Neural progenitor cell (in vitro differentiated cells): ENCODE data around the gene RNF13. TPM values are rescaled to one million over a fixed set of nuclear protein-coding genes. Genes with fewer than 3 reads are reported as not detected.
"Not testable (repeated sequence)": the region's sequence is repeated elsewhere in the genome, so short reads cannot be mapped to it uniquely, and the experiment has no call there.

Experiments used
- DNase-seq: peaks from one replicate; pipeline ENCODE4 v3.0.0-alpha.2; 2016; ENCODE audit warnings: low spot score
- H2AFZ ChIP-seq: fragments of 200-600 bp; sonication (generic); replicated peaks from 2 replicates; pipeline ENCODE4 v1.6.1; 2016; ENCODE audit warnings: antibody characterized with exemption
- H3F3A ChIP-seq: fragments of 200-600 bp; sonication (generic); 2 replicates; pipeline ENCODE4 v1.6.1; 2016; ENCODE audit warnings: antibody characterized with exemption, low read depth
- H3K27ac ChIP-seq: fragments of 200-600 bp; sonication (generic); 2 replicates; pipeline ENCODE4 v1.5.1; 2016; ENCODE audit warnings: mild to moderate bottlenecking
- H3K27me3 ChIP-seq: fragments of 200-600 bp; sonication (generic); 2 replicates; pipeline ENCODE4 v1.6.1; 2016; ENCODE audit warnings: mild to moderate bottlenecking, moderate library complexity
- H3K36me3 ChIP-seq: fragments of 200-600 bp; sonication (generic); 2 replicates; pipeline ENCODE4 v1.5.1; 2016
- H3K4me1 ChIP-seq: fragments of 200-600 bp; sonication (generic); 2 replicates; pipeline ENCODE4 v1.6.1; 2016; ENCODE audit warnings: mixed run types
- H3K4me2 ChIP-seq: fragments of 200-600 bp; sonication (generic); 2 replicates; pipeline ENCODE4 v1.6.1; 2016
- H3K4me3 ChIP-seq: fragments of 200-600 bp; sonication (generic); 2 replicates; pipeline ENCODE4 v1.5.1; 2016
- H3K79me2 ChIP-seq: fragments of 200-600 bp; sonication (generic); 2 replicates; pipeline ENCODE4 v1.6.1; 2016; ENCODE audit warnings: low read depth
- H3K9ac ChIP-seq: fragments of 200-600 bp; sonication (generic); 2 replicates; pipeline ENCODE4 v1.6.1; 2016
- H3K9me3 ChIP-seq: fragments of 200-600 bp; sonication (generic); 2 replicates; pipeline ENCODE4 v1.5.1; 2016; ENCODE audit warnings: low read depth
- H4K20me1 ChIP-seq: fragments of 200-600 bp; sonication (generic); 2 replicates; pipeline ENCODE4 v1.6.1; 2016; ENCODE audit warnings: low read depth
- H3K27ac Mint-ChIP-seq: 3 replicates; pipeline ENCODE4 v1.8.0; 2021; ENCODE audit warnings: mixed read lengths
- H3K27me3 Mint-ChIP-seq: 2 replicates; pipeline ENCODE4 v1.8.0; 2022; ENCODE audit warnings: low read depth, mild to moderate bottlenecking, inconsistent platforms, moderate library complexity, mixed read lengths; ENCODE audit not compliant: insufficient read depth
- H3K36me3 Mint-ChIP-seq: 3 replicates; pipeline ENCODE4 v1.8.0; 2021; ENCODE audit warnings: mixed read lengths
- H3K4me1 Mint-ChIP-seq: 3 replicates; pipeline ENCODE4 v1.8.0; 2021; ENCODE audit warnings: mixed read lengths
- H3K4me3 Mint-ChIP-seq: 3 replicates; pipeline ENCODE4 v1.8.0; 2021; ENCODE audit warnings: mild to moderate bottlenecking, moderate library complexity, mixed read lengths
- H3K9me3 Mint-ChIP-seq: 3 replicates; pipeline ENCODE4 v1.8.0; 2020; ENCODE audit warnings: mixed read lengths
- EZH2 ChIP-seq: fragments of 200-600 bp; sonication (generic); IDR thresholded peaks from 2 replicates; pipeline ENCODE4 v1.6.1; 2017; ENCODE audit warnings: antibody characterized with exemption, mild to moderate bottlenecking, moderate library complexity
- EZH2phosphoT487 ChIP-seq: fragments of 200-600 bp; sonication (generic); IDR thresholded peaks from 2 replicates; pipeline ENCODE4 v1.6.1; 2017; ENCODE audit warnings: antibody characterized with exemption
- total RNA-seq: library from RNA; depleted of rRNA; stranded (reverse); fragments of >200 nt; gene quantifications from 2 replicates; pipeline ENCODE4 v1.2.3, GENCODE V29; 2015; ENCODE audit warnings: low replicate concordance
- TF ChIP-seq, protein P1 (sequence below): fragments of 200-600 bp; sonication (generic); IDR thresholded peaks from 2 replicates; pipeline ENCODE4 v1.5.1; 2017; ENCODE audit warnings: antibody characterized with exemption, mild to moderate bottlenecking

The RNF13 gene
- total RNA-seq, 1 donor from 2014 or later: 45.2 TPM

GRCh38 chr3:149883134-149883533, 70.1 kb downstream of the RNF13 start:
- Histone ChIP-seq H3K27me3 (no peaks in the 10 kb centered on the region), H3K79me2 (no peaks in the 10 kb centered on the region), H3K27ac (no peak overlapping the region), H3K4me1 (no peaks in the 10 kb centered on the region), H3K36me3 (no peaks in the 10 kb centered on the region), H3K4me3 (no peak overlapping the region), H4K20me1 (no peaks in the 10 kb centered on the region), H3K9me3 (no peaks in the 10 kb centered on the region), H3F3A (no peaks in the 10 kb centered on the region), H3K4me2 (no peak overlapping the region), H2AFZ (no peak overlapping the region), H3K9ac (no peak overlapping the region)
- no peak overlapping the region for H3K4me3 Mint-ChIP-seq
- H3K27me3 Mint-ChIP-seq: peaks cover 2% of the 10 kb centered on the region
- H3K27ac Mint-ChIP-seq: no peak overlapping the region
- H3K4me1 Mint-ChIP-seq: peaks cover 5% of the 10 kb centered on the region
- TF ChIP-seq EZH2 (no peak), EZH2phosphoT487 (no peak)
- TF ChIP-seq, protein P1, sequence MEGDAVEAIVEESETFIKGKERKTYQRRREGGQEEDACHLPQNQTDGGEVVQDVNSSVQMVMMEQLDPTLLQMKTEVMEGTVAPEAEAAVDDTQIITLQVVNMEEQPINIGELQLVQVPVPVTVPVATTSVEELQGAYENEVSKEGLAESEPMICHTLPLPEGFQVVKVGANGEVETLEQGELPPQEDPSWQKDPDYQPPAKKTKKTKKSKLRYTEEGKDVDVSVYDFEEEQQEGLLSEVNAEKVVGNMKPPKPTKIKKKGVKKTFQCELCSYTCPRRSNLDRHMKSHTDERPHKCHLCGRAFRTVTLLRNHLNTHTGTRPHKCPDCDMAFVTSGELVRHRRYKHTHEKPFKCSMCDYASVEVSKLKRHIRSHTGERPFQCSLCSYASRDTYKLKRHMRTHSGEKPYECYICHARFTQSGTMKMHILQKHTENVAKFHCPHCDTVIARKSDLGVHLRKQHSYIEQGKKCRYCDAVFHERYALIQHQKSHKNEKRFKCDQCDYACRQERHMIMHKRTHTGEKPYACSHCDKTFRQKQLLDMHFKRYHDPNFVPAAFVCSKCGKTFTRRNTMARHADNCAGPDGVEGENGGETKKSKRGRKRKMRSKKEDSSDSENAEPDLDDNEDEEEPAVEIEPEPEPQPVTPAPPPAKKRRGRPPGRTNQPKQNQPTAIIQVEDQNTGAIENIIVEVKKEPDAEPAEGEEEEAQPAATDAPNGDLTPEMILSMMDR: no peak
- H3K36me3 Mint-ChIP-seq: peaks cover 7% of the 10 kb centered on the region
- H3K9me3 Mint-ChIP-seq: peaks cover 7% of the 10 kb centered on the region
- no peak for DNase-seq

DNA sequence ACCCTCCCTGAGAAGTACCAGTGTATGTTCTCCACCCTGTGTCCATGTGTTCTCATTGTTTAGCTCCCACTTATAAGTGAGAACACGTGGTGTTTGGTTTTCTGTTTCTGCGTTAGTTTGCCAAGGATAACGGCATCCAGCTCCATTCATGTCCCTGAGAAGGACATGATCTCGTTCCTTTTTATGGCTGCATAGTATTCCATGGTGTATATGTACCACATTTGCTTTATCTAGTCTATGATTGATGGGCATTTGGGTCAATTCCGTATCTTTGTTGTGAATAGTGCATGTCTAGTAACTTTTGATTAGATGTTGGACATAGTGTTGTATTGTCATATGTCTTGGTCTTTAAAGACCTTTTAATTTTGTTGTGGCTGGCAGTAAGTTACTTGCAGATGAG, 70.8 kb downstream of the RNF13 start:
- H3K4me1 ChIP-seq, H3K4me3 Mint-ChIP-seq, DNase-seq, H4K20me1 ChIP-seq, H3K36me3 ChIP-seq, H3K9me3 Mint-ChIP-seq, H3K79me2 ChIP-seq, H3K27me3 ChIP-seq, H3K4me1 Mint-ChIP-seq, H3K4me2 ChIP-seq, H3K9me3 ChIP-seq, H3K27ac Mint-ChIP-seq, H3K27ac ChIP-seq, H3K27me3 Mint-ChIP-seq, H3K36me3 Mint-ChIP-seq, H2AFZ ChIP-seq, H3F3A ChIP-seq, H3K4me3 ChIP-seq, H3K9ac ChIP-seq: not testable (repeated sequence)

GRCh38 chr3:149884848-149885247, 71.8 kb downstream of the RNF13 start:
- not testable (repeated sequence) for H3K4me1 ChIP-seq, H3K9me3 Mint-ChIP-seq, H2AFZ ChIP-seq, H3K27me3 ChIP-seq, H3F3A ChIP-seq, H3K4me2 ChIP-seq, DNase-seq, H3K36me3 ChIP-seq, H3K27me3 Mint-ChIP-seq, H3K79me2 ChIP-seq, H3K9ac ChIP-seq, H3K27ac ChIP-seq, H3K4me3 Mint-ChIP-seq, H3K4me3 ChIP-seq, H3K4me1 Mint-ChIP-seq, H3K36me3 Mint-ChIP-seq, H3K9me3 ChIP-seq, H3K27ac Mint-ChIP-seq, H4K20me1 ChIP-seq

DNA sequence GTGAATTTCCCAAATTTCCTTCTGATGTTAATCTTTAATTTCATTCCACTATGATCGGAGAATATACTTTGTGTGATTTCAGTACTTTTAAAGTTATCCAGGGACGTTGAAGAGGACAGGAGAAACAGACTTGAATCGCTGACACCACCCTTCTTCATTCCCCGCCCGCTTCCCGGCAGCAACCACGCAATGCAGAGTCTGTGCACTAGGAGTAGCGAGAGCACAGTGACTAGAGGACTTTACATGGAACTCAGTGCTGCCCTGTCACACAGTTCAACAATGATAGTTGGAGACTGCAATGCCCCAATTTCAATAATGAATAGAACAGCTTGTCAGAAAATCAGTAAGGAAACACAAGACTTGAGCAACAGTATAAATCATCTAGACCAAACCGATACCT, 73.9 kb downstream of the RNF13 start:
- Histone ChIP-seq H3K27me3 (no peaks in the 10 kb centered on the region), H3K9me3 (no peaks in the 10 kb centered on the region), H3K4me3 (no peak overlapping the region), H3K27ac (no peak overlapping the region), H3K9ac (no peak overlapping the region), H3K4me1 (no peaks in the 10 kb centered on the region), H3F3A (no peaks in the 10 kb centered on the region), H2AFZ (no peak overlapping the region), H3K4me2 (no peak overlapping the region), H3K79me2 (no peaks in the 10 kb centered on the region), H4K20me1 (no peaks in the 10 kb centered on the region), H3K36me3 (no peaks in the 10 kb centered on the region)
- peaks cover 2% of the 10 kb centered on the region for H3K27me3 Mint-ChIP-seq
- H3K4me3 Mint-ChIP-seq: no peak overlapping the region
- peaks cover 7% of the 10 kb centered on the region for H3K9me3 Mint-ChIP-seq
- H3K36me3 Mint-ChIP-seq: peaks cover 7% of the 10 kb centered on the region
- DNase-seq: peak; percentile 20
- no peaks in the 10 kb centered on the region for H3K4me1 Mint-ChIP-seq
- TF ChIP-seq, protein P1: peak; percentile 20
- TF ChIP-seq EZH2phosphoT487 (no peak), EZH2 (no peak)
- H3K27ac Mint-ChIP-seq: no peak overlapping the region
